PFSK-1 (cell line): ENCODE measurements around the gene HOXB9.

ENCODE experiments used
- FOXP2 ChIP-seq: optimal IDR thresholded peaks from 2 replicates; pipeline ENCODE3; 2011; ENCODE audit warnings: borderline replicate concordance, control low read depth, inconsistent platforms; ENCODE audit not compliant: insufficient read depth; ENCODE audit errors: extremely low read length, extremely low read depth
- POLR2AphosphoS5 ChIP-seq: IDR thresholded peaks from 2 replicates; pipeline ENCODE4 v1.6.1; 2012; ENCODE audit warnings: low read depth, mild to moderate bottlenecking, control low read depth, low read length, moderate library complexity
- REST ChIP-seq, 2 experiments: IDR thresholded peaks; 2 replicates each; pipeline versions ENCODE4 v1.6.1 to v1.8.0; 2011 to 2012; ENCODE audit warnings: low read depth in 2 of 2, low read length in 2 of 2, control low read depth in 1 of 2, inconsistent platforms in 1 of 2, mild to moderate bottlenecking in 1 of 2, moderate library complexity in 1 of 2; ENCODE audit not compliant: insufficient read depth in 1 of 2
- SIN3A ChIP-seq: IDR thresholded peaks from 2 replicates; pipeline ENCODE4 v1.6.1; 2012; ENCODE audit warnings: mild to moderate bottlenecking, low read length, moderate library complexity, borderline replicate concordance; ENCODE audit not compliant: insufficient read depth
- TAF1 ChIP-seq: IDR thresholded peaks from 2 replicates; pipeline ENCODE4 v1.6.1; 2012; ENCODE audit warnings: low read length, control low read depth, borderline replicate concordance; ENCODE audit not compliant: insufficient read depth

GRCh38 chr17:48588528-48588927, 37.6 kb downstream of the HOXB9 start:
- TF ChIP-seq TAF1 (no peak), POLR2AphosphoS5 (no peak), REST (IDR thresholded peaks at IDR 0.05; ENCODE audit: insufficient read depth in 1 of 2, low read depth in 2 of 2, low read length in 2 of 2) (no peak), SIN3A (no peak), FOXP2 (no peak)
